ENCODE data around the gene RYR2.
"Not testable (repeated sequence)": the region's sequence is repeated elsewhere in the genome, so short reads cannot be mapped to it uniquely, and the experiment has no call there.

RYR2 gene

DNA sequence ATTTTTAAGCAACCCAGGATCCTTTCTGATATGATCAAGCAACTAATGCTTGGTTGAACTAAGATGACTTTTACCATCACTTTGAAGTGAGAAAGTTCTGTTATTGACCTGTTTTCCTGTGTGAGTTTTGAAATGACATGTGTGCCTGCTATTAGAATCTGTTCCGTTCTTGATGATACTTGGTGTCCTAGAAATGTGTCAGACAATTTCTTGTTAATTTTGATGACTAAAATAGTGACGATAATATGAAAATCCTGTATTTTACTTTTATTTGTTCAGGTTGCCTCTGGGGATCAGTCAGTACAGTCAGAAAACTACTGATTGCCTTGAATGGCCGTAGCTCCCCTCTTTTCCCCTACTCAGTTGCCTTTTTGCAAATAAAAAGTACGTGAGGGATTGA is 228.0 kb downstream of the RYR2 start:
- Histone ChIP-seq H3K27me3 (no peaks in the 10 kb centered on the region), H3K4me3 (ENCODE audit: low read depth, low read length) (no peak overlapping the region), H3K36me3 (no peaks in the 10 kb centered on the region), H3K4me1 (no peaks in the 10 kb centered on the region), H3K9me3 (no peaks in the 10 kb centered on the region)
- DNase-seq = no peak
- TF ChIP-seq, protein P1, sequence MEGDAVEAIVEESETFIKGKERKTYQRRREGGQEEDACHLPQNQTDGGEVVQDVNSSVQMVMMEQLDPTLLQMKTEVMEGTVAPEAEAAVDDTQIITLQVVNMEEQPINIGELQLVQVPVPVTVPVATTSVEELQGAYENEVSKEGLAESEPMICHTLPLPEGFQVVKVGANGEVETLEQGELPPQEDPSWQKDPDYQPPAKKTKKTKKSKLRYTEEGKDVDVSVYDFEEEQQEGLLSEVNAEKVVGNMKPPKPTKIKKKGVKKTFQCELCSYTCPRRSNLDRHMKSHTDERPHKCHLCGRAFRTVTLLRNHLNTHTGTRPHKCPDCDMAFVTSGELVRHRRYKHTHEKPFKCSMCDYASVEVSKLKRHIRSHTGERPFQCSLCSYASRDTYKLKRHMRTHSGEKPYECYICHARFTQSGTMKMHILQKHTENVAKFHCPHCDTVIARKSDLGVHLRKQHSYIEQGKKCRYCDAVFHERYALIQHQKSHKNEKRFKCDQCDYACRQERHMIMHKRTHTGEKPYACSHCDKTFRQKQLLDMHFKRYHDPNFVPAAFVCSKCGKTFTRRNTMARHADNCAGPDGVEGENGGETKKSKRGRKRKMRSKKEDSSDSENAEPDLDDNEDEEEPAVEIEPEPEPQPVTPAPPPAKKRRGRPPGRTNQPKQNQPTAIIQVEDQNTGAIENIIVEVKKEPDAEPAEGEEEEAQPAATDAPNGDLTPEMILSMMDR (IDR thresholded peaks at IDR 0.05; ENCODE audit: low read depth, low read length) = no peak

GRCh38 chr1:237270353-237270752 is 228.4 kb downstream of the RYR2 start:
- Histone ChIP-seq H3K36me3 (no peaks in the 10 kb centered on the region), H3K4me3 (ENCODE audit: low read depth, low read length) (no peak overlapping the region), H3K4me1 (no peaks in the 10 kb centered on the region), H3K9me3 (no peaks in the 10 kb centered on the region), H3K27me3 (no peaks in the 10 kb centered on the region)
- TF ChIP-seq, protein P1 (IDR thresholded peaks at IDR 0.05; ENCODE audit: low read depth, low read length) = no peak
- DNase-seq = no peak

DNA sequence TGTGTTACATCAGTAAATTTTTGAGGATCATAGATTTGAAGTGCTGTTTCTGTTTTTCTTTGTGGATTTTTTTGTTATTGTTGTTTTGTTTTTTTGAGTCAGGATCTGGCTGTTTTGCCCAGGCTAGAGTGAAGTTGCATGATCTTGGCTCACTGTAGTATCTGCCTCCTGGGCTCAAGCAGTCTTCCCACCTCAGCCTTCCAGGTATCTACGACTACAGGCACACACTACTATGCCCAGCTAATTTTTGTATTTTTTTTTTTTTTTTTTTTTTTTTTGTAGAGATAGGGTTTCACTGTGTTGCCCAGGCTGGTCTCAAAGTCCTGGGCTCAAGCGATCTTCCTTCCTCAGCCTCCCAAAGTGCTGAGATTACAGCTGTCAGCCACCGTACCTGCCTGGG is 236.0 kb downstream of the RYR2 start:
- H3K4me3 ChIP-seq (ENCODE audit: low read depth, low read length); H3K27me3 ChIP-seq; DNase-seq; H3K4me1 ChIP-seq; H3K9me3 ChIP-seq; H3K36me3 ChIP-seq: not testable (repeated sequence)

DNA sequence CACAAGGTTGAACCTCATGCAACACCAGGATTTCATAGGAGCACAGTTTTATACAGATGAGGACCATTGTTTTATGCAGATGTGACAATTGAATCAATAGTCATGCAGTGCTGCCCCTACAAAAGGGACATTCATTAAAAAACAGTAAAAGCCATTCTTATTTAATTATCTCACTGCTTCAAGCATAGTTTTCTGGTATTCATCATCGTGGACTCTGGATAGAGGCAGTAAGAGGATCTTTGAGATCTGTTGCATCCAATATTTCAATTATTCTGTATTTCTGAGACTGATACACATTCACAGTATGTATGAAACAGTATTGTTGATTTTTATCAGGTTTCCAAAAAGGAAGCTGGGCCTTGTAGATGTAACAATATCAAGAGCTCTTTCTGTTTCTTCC is 237.6 kb downstream of the RYR2 start:
- TF ChIP-seq, protein P1 (IDR thresholded peaks at IDR 0.05; ENCODE audit: low read depth, low read length) = no peak
- Histone ChIP-seq H3K9me3 (no peaks in the 10 kb centered on the region), H3K27me3 (no peaks in the 10 kb centered on the region), H3K36me3 (no peaks in the 10 kb centered on the region), H3K4me1 (no peaks in the 10 kb centered on the region), H3K4me3 (ENCODE audit: low read depth, low read length) (no peak overlapping the region)
- no peak for DNase-seq

- Histone ChIP-seq H3K4me1 (no peaks in the 10 kb centered on the region), H3K27me3 (no peaks in the 10 kb centered on the region), H3K36me3 (no peaks in the 10 kb centered on the region), H3K4me3 (ENCODE audit: low read depth, low read length) (no peak overlapping the region), H3K9me3 (no peaks in the 10 kb centered on the region)
- TF ChIP-seq, protein P1 (IDR thresholded peaks at IDR 0.05; ENCODE audit: low read depth, low read length) = no peak
- no peak for DNase-seq
These were observed 239.5 kb downstream of the RYR2 start for GRCh38 chr1:237281481-237281880.

DNA sequence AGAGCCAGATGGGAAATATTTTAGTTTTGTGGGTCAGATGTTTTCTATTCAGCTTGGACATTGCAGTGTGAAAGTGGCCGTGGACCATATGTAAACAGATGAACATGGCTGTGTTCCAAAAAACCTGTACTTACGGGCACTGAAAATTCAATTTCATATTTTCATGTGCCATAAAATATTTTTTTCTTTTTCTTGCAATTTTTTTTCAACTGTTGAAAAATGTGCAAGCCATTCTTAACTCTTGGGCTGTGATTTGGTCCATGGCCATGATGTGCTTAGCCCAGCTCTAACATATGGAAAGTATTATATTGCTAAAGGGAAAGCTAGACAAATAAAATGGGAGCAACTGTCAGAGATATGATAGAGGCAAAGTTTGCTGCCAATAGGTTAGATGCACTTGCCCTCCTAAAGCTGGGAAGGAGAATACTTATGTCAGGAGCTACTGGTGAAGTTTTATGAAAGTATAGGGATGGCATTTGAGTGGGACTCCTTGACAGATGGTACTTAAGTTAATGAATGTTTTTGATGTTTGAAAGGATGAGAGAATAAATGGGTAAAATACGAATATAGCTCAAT is 240.3 kb downstream of the RYR2 start:
- H3K36me3 ChIP-seq = no peaks in the 10 kb centered on the region
- no peak overlapping the region for H3K4me3 ChIP-seq (ENCODE audit: low read depth, low read length)
- H3K9me3 ChIP-seq = no peaks in the 10 kb centered on the region
- DNase-seq = no peak
- no peaks in the 10 kb centered on the region for H3K4me1 ChIP-seq
- no peaks in the 10 kb centered on the region for H3K27me3 ChIP-seq
- TF ChIP-seq, protein P1 (IDR thresholded peaks at IDR 0.05; ENCODE audit: low read depth, low read length) = no peak

Measured in BE2C (cell line).